DMS79 (cell line): ENCODE results near the gene PPM1G.
"Not testable (repeated sequence)": the region's sequence is repeated elsewhere in the genome, so short reads cannot be mapped to it uniquely, and the experiment has no call there.

Source experiments
- DNase-seq: peaks from one replicate; lab custom pipeline; 2025; lab: John Stamatoyannopoulos, UW

Gene PPM1G

GRCh38 chr2:27375513-27376099, 33.8 kb downstream of the PPM1G start:
- DNase-seq, result no peak

GRCh38 chr2:27373567-27373966, 35.8 kb downstream of the PPM1G start:
- no peak for DNase-seq

GRCh38 chr2:27372937-27373336, 36.5 kb downstream of the PPM1G start:
- no peak for DNase-seq

GRCh38 chr2:27370816-27371620, 38.4 kb downstream of the PPM1G start:
- DNase-seq, result no peak

- peak; percentile 97 for DNase-seq
Observed at GRCh38 chr2:27370026-27370815, 39.2 kb downstream of the PPM1G start, which contains the start of the genes EIF2B4 and SNX17. Gene EIF2B4 (minus strand): TSS chr2:27370338. CDS start chr2:27370314, 24 bp downstream. Gene SNX17 (plus strand): TSS chr2:27370616. CDS start chr2:27370744, 128 bp downstream.

- DNase-seq, result no peak
Observed at GRCh38 chr2:27369471-27370025, 39.8 kb downstream of the PPM1G start.

GRCh38 chr2:27363933-27364332, 45.5 kb downstream of the PPM1G start:
- DNase-seq, result no peak

- DNase-seq, result no peak
Observed at GRCh38 chr2:27362678-27363420, 46.5 kb downstream of the PPM1G start.

- peak; percentile 96 for DNase-seq
Observed at GRCh38 chr2:27356382-27357181, 52.8 kb downstream of the PPM1G start, which contains the start of gene GTF3C2. Gene GTF3C2 (minus strand): TSS chr2:27356764. CDS start chr2:27343554, 13,210 bp downstream.

GRCh38 chr2:27356056-27356381, 53.4 kb downstream of the PPM1G start:
- DNase-seq, result peak; percentile 72

GRCh38 chr2:27354597-27354927, 54.8 kb downstream of the PPM1G start:
- DNase-seq, result no peak

- no peak for DNase-seq
Observed at GRCh38 chr2:27353762-27354596, 55.4 kb downstream of the PPM1G start.

- not testable (repeated sequence) for DNase-seq
Observed at GRCh38 chr2:27353386-27353761, 56.0 kb downstream of the PPM1G start.

- no peak for DNase-seq
Observed at GRCh38 chr2:27351802-27352598, 57.4 kb downstream of the PPM1G start.

- DNase-seq, result no peak
Observed at GRCh38 chr2:27350106-27350693, 59.2 kb downstream of the PPM1G start.

GRCh38 chr2:27347641-27348040, 61.8 kb downstream of the PPM1G start:
- no peak for DNase-seq

GRCh38 chr2:27336173-27336572, 73.2 kb downstream of the PPM1G start:
- no peak for DNase-seq

- DNase-seq, result no peak
Observed at GRCh38 chr2:27335311-27335710, 74.1 kb downstream of the PPM1G start.
